Kidney (tissue), 14 donors: ENCODE results near the gene DTWD2. TPM values are rescaled to one million over a fixed set of nuclear protein-coding genes. Genes with fewer than 3 reads are reported as not detected.
"Not testable (repeated sequence)": the region's sequence is repeated elsewhere in the genome, so short reads cannot be mapped to it uniquely, and the experiment has no call there.

Source experiments
- DNase-seq, 5 donors: peaks; one replicate each; pipeline ENCODE4 v3.0.0-alpha.2; 2013 to 2020
- FAIRE-seq: peaks from 2 replicates; lab custom pipeline; 2012; peaks lifted over from hg19 to GRCh38; lab: Jason Lieb, UNC
- H3K27ac ChIP-seq, 2 donors: one replicate each; pipeline ENCODE4 v1.7.0; 2013; ENCODE audit warnings: low read depth in 2 of 2, low read length in 2 of 2, inconsistent platforms in 1 of 2
- H3K27me3 ChIP-seq: one replicate; pipeline ENCODE4 v1.7.1; 2013; ENCODE audit warnings: low read length, inconsistent platforms; ENCODE audit not compliant: control insufficient read depth, insufficient read depth
- H3K36me3 ChIP-seq, 3 donors: one replicate each; pipeline versions ENCODE4 v1.7.0 to v1.7.1; 2013; ENCODE audit warnings: low read length in 3 of 3, control low read depth in 1 of 3, inconsistent platforms in 1 of 3; ENCODE audit not compliant: insufficient read depth in 3 of 3, control insufficient read depth in 2 of 3
- H3K4me1 ChIP-seq, 3 donors: one replicate each; pipeline versions ENCODE4 v1.7.0 to v1.7.1; 2013; ENCODE audit warnings: low read length in 3 of 3, inconsistent platforms in 1 of 3, low read depth in 1 of 3; ENCODE audit not compliant: control insufficient read depth in 2 of 3, insufficient read depth in 2 of 3
- H3K4me3 ChIP-seq, 3 donors: one replicate each; pipeline versions ENCODE4 v1.7.0 to v1.8.1; 2013; ENCODE audit warnings: low read length in 3 of 3, control low read depth in 1 of 3, inconsistent platforms in 1 of 3
- H3K9ac ChIP-seq, 3 donors: one replicate each; pipeline versions ENCODE4 v1.7.0 to v1.7.1; 2013; ENCODE audit warnings: low read length in 3 of 3, control low read depth in 1 of 3, inconsistent platforms in 1 of 3
- H3K9me3 ChIP-seq, 3 donors: one replicate each; pipeline versions ENCODE4 v1.7.0 to v1.7.1; 2013; ENCODE audit warnings: low read length in 3 of 3, control low read depth in 1 of 3, inconsistent platforms in 1 of 3; ENCODE audit not compliant: control insufficient read depth in 2 of 3, insufficient read depth in 1 of 3
- CTCF ChIP-seq: IDR thresholded peaks from 3 replicates; pipeline ENCODE4 v1.5.1; 2012; ENCODE audit warnings: mild to moderate bottlenecking, moderate library complexity, borderline replicate concordance; ENCODE audit not compliant: insufficient read depth; ENCODE audit errors: extremely low read depth
- intact Hi-C: fragments of 100-400 bp; cut with DNase I; formaldehyde crosslinking; loops from one replicate; pipeline ENCODE4 v1.11.1; 2022
- polyA plus RNA-seq: library from polyadenylated mRNA; stranded (reverse); fragments of 350-450 nt; fragmentation: Illumina TruSeq; extraction: RNeasy Lipid Tissue Mini Kit (QIAGEN cat#74804); gene quantifications from one replicate; pipeline ENCODE4 v1.2.3, GENCODE V29; 2014; ENCODE audit warnings: low read depth, low replicate concordance; ENCODE audit not compliant: insufficient read depth
- total RNA-seq: library from RNA; stranded (reverse); fragmentation: NEBNext Ultra II Directional; extraction: Animal tissue kit (Norgen Biotek cat#: 25700); gene quantifications from one replicate; pipeline ENCODE4 v1.2.1, GENCODE V29; 2021
- donor health status: control.
- donor health status: control.
- donor health status: control.
- donor health status: control.
- donor health status: control.
- donor health status: DM: yes; HTN: yes; CAD: no.
- donor health status: Normal renal cell carcinoma (clear cell type).

Gene DTWD2
- total and polyA plus RNA-seq, 2 donors from 2014 or later: 3.7 to 12.4 TPM

DNA sequence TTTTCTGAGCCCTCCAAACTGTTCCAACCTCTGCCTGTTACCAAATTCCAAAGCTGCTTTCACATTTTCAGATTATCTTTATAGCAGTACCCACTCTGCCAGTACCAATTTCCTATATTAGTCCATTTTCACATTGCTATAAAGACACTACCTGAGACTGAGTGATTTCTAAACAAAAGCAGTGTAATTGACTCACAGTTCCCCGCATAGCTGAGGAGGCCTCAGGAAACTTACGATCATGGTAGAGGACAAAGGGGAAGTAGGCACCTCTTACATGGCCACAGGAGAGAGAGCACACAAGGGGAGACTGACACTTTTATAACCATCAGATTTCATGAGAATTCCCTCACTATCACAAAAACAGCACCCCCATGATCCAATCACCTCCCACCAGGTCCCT lies 105.0 kb downstream of the DTWD2 start:
- intact Hi-C loops: no loop called here
- Histone ChIP-seq H3K27me3 (no peaks in the 10 kb centered on the region), H3K27ac (no peak overlapping the region), H3K4me1 (no peaks in the 10 kb centered on the region), H3K9me3 (no peaks in the 10 kb centered on the region), H3K4me3 (no peak overlapping the region), H3K36me3 (no peaks in the 10 kb centered on the region), H3K9ac (no peak overlapping the region)
- no peak for TF ChIP-seq CTCF
- FAIRE-seq (no peak), DNase-seq (no peak)

GRCh38 chr5:118882666-118883065 lies 105.7 kb downstream of the DTWD2 start:
- TF ChIP-seq CTCF: no peak
- Histone ChIP-seq H3K36me3 (no peaks in the 10 kb centered on the region), H3K9me3 (peaks cover 0 to 2% (median 0%) of the 10 kb centered on the region in 3 donors), H3K9ac (no peak overlapping the region), H3K27ac (no peak overlapping the region), H3K27me3 (no peaks in the 10 kb centered on the region), H3K4me3 (no peak overlapping the region), H3K4me1 (no peaks in the 10 kb centered on the region)
- FAIRE-seq (no peak), DNase-seq (no peak)
- intact Hi-C loops: no loop called here

GRCh38 chr5:118876852-118877251 lies 111.5 kb downstream of the DTWD2 start:
- H3K27me3 ChIP-seq, DNase-seq, H3K27ac ChIP-seq, intact Hi-C loops, H3K9me3 ChIP-seq, H3K36me3 ChIP-seq, H3K9ac ChIP-seq, FAIRE-seq, H3K4me3 ChIP-seq, H3K4me1 ChIP-seq: not testable (repeated sequence)

- FAIRE-seq (no peak), DNase-seq (no peak)
- Histone ChIP-seq H3K36me3 (no peaks in the 10 kb centered on the region), H3K27me3 (no peaks in the 10 kb centered on the region), H3K4me3 (no peak overlapping the region), H3K9me3 (peaks cover 0 to 5% (median 5%) of the 10 kb centered on the region in 3 donors), H3K27ac (no peak overlapping the region), H3K9ac (no peak overlapping the region), H3K4me1 (no peaks in the 10 kb centered on the region)
- intact Hi-C loops: no loop called here
- TF ChIP-seq CTCF: no peak
These were observed 113.2 kb downstream of the DTWD2 start for GRCh38 chr5:118875131-118875530.
